GM19238 (cell line): ENCODE results near the gene CAV3.

Experiments
- DNase-seq: peaks from one replicate; pipeline ENCODE4 v3.0.0; 2011; ENCODE audit warnings: low spot score; ENCODE audit not compliant: insufficient read length

Gene CAV3

DNA sequence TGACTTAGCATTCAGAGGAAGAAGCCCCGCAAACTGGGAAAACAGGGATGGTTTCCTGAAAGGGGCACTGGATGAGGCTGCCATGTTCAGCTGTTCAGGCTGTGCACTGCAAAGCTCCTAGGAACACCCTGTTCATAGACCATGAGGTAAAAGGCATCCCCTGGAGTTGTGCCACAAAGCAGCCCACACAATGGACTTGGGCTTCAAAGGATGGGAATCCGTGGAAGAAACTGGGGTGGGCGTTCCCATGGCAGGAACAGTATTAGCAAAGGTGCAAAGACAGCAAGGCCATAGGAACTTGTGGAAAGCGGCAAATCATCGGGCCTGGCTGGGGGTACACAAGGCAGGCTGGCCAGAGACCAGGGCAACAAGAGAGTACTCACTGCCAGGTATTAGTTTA is 26.9 kb downstream of the CAV3 start:
- DNase-seq: no peak

GRCh38 chr3:8761866-8762265 is 28.3 kb downstream of the CAV3 start:
- no peak for DNase-seq

DNA sequence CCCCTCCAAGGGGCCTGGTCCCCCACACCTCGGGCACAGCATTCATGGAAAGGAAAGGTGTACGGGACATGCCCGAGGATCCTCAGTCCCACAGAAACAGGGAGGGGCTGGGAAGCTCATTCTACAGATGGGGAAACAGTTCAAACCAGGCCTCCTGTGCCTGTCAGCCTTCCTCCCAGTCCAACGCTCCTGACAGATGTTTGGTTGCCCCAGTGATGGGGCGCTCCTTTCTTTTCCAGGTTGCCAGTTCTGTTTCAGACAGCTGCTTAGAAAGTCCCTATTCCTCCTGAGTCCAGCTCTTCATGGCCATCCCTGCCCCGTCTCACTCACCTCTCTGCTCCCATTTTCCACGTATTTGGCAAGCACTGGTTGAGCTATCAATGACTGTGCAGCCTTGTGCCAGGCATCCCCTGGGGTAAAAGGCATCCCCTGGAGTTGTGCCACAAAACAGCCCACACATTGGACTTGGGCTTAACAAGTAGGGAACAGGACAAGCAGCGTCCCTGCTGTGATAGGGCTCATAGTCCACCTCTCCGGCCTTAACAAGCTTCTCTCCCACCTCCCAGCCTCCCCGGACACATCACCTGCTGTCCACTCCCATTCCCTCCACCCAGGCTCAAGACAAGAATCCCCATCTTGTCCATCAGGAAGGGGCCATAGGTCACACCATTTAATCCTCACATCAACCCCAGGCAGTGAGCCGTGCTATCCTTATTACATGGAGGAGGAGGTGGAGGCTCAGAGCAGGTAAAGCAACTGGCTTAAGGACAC is 29.2 kb downstream of the CAV3 start:
- no peak for DNase-seq

DNA sequence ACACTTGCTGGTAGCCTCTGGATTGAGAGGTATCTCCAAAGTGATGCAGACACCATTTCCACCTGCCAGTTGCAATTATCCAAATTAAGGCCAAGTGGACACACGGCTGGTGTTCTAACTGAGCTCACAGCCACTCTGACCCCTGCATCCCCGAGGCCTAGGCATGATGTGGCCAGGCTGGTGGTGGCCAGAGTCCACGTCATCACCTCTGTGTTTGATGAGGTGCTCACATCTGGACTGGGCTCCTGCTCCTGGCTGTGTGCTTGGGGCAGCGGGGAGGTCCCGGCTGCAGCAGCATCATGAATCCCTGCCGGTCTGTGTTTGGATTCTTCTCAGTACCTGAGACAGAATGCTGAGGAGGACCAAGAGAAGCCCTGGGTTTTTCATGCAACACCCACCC is 30.9 kb downstream of the CAV3 start:
- no peak for DNase-seq

GRCh38 chr3:8765528-8765927 is 31.9 kb downstream of the CAV3 start:
- DNase-seq: no peak

GRCh38 chr3:8766148-8766547 is 32.5 kb downstream of the CAV3 start:
- no peak for DNase-seq

DNA sequence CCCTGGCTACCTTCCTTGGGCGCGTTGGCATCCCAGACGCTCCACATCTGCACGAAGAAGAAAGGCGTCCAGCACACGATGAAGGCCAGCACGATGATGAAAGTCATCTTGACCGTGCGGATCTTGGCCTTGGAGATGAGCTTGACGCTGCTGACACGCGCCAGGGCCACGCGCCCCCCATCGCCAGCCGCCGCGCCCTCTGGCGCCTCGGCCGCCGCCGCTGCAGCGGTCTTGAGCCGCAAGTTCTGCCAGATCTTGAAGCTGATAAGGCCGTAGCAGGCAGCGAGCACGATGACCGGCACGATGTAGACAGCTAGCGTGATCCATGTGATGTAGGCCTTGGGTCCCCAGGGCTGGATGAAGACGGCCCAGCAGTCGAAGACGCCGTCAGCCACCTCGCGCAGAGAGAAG is 33.7 kb downstream of the CAV3 start:
- DNase-seq: peak; percentile 21

GRCh38 chr3:8767667-8768363 is 34.2 kb downstream of the CAV3 start:
- peak; percentile 65 for DNase-seq

- peak; percentile 54 for DNase-seq
These were observed 34.9 kb downstream of the CAV3 start for GRCh38 chr3:8768364-8769087.

DNA sequence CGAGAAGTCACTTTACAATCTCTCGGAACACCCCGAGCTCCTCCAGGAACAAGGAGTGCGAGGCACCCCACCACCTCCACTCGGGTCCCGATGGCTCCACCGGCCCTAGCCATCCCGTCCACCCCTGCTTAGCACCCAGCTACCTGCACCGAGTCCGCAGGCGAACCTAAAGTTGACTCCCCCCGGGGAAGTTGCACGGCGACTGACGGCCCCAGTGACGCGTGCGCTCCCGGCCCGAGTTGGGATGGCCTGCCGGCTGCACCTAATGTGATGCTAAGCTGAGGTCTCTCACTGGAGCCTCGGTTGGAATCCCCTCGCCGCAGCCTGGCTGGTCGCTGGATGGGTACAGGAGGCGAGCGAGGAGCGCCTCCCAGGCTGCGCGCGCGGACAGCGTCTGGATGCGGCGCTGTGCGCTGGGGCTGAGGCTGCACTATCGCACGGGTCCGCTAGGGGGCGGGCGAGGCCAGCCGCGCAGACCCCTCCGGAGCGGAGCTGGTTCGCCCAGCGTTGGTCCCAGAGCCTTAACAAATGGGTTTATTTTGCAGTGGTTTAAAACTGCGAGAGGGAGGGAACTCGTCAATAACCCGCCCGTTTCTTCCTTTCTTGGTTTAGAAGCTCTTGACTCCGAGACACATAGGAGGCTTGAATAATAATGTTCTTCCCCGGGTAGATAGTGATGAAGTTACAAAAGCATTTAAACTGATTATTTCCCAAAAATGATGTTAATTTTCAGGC is 35.7 kb downstream of the CAV3 start, which contains the start of gene OXTR:
Gene OXTR, minus strand, starts transcription at position 526 of the 735 bp plus-strand sequence. CDS start 1,426 bp downstream, outside the sequence.
- peak; percentile 82 for DNase-seq

- DNase-seq: no peak
These were observed 40.4 kb downstream of the CAV3 start for GRCh38 chr3:8773941-8774542.

DNA sequence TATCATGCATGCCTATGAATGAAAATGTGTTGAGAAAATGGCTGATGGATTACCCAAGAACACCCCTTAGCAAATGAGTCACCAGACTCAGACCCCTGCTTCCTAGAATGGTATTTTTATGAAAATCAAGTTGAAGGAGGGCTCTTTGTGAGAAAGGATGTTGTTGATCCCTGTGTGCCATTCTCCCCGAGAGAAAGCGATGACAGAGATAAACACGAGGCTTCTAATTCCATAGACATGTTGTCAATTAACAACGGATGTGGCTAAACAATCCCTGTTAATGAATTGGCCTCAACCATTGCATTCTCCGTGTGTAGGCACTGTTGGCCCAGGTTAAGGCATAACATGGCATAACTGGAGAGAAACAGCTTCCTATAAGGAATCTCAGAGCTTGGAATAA is 41.6 kb downstream of the CAV3 start:
- DNase-seq: no peak

DNA sequence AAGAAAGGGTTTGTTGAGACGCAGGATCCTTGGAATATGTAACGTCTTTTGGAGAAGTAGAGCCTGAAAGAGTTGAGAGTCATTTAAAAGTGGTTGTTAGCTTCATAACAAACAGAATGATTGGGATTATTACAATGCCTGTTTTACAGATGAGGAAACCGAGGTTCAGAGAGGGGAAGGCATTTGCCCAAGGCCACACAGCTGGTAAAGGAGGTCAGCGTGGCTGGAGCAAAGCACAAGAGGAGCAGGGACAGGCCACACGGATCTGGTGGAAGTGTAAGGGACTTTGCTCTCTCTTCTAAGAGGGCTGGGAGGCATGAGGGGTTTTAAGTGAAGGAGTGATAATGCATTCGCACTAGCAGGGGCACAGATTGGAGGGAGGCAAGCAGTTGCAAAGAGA is 42.0 kb downstream of the CAV3 start:
- DNase-seq: no peak

- no peak for DNase-seq
These were observed 42.8 kb downstream of the CAV3 start for GRCh38 chr3:8776406-8776805.

DNA sequence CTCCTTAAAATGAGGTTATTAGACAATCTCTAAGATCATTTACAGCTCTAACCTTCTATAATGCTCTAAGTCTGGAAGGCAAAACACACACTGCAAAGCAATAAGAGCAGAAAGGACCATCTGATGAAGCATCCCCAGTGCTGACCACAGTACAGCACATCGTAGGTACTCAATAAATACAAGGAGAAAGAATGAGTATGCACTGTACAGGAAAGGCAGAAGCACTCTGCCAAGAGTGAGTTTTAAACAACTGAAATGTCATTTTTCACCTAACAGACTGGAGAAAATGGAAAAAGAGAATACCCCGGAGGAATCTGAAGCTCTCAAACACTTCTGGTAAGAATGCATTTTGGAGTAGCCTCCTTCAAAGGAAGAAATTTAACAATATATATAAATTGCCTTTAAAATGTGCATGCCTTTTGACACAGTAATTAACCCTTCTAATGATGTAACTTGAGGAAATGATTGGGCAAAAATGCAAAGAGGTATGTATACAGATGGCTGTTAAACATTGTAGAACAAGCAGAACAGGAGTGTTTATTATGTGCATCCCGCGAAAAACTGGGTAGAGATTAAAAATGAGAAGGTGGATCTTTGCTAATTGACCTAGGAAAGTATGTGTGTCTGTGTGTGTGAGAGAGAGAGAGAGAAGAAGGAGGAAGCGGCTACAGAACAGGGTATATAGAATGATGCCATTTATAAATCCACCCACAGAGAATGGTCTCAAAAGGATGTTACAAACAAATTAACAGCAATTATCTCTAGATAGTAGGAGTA is 43.8 kb downstream of the CAV3 start:
- no peak for DNase-seq

DNA sequence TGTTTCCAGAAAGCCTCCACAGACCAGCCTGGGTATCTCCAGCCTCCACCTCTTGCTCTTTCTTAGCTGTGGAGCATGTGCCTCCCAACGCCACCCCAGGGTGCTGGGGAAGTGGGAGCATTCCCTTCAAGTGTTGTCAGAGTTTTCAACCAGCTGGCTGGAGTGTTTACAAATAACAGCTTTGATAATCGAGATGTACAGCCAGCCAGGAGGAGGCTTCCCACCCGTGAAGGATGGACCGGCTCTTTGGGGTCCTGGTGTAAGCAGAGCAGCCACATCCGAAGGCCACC is 44.3 kb downstream of the CAV3 start:
- DNase-seq: no peak

DNA sequence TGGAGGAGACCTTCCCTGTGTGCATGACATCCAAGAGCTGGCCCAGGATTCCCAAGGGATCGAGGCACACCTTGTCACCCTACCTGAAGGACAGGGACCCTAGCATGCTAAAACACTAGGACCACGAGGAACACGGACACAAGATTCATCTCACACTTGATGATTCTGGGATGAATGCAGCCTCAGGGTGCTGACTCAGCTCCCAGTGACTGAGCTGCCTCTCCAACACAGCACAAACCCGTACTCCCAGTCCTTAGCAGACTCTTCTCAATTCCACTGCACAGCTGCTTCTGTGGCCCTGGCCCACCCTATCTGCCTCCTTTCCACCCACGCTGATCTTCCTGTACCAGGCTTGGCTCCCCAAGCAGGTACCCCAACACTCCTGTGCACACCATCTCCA is 44.9 kb downstream of the CAV3 start:
- DNase-seq: no peak

- DNase-seq: no peak
These were observed 46.7 kb downstream of the CAV3 start for GRCh38 chr3:8780279-8780678.

DNA sequence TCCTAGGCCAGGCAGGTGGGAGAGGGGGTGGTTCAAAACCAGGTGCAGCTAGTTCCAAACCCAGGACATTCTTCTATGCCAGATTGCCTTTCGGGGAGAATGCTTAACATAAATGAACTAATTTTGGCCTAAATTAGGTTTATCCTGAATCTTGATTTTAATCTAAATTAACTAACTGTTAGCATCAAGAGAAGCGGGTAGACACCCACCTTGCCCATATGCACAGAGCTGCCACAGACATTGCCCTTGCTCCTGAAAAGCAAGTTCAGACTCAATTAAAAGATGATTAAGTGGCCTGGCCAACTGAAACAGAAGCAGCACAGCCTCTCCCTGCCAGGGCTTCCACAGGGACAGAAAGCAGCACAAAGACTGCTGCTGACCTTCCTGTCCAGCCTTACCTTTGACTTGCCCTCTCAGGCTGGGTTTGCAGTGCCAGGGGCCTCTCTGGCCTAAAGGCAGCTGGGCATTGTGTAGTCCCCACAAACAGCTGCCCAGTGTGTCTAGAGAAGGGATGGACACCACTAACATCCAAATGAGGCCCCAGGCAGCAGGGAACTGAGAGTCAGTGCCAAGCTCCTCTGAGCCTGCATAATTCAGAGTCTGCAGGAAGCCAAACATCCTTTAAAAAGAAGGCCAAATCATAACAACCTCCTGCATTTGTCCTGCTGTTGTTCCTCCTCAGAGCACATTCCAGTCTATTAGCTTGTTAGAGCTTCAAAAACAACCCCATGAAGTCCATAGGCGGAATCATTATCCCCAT is 51.3 kb downstream of the CAV3 start:
- no peak for DNase-seq

DNA sequence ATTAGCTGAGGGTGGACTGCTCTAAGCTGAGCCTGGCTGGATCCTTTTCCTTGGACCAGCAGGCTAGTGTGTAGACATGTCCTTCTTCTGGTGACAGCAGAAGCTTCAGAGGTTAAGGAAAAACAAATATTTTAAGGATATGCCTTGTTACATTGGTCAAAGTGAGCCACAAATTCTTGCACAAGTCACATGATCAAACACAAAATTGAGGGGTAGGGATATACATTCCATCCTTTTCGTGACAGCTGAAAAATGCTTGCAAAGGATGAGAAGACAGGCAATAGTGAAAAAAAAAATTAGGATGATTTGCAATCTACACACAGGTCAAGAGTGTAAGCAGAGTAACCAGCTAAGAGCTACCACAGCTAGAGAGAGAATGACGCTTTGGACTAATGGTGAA is 56.9 kb downstream of the CAV3 start:
- DNase-seq: no peak
